Measurements from ENCODE around the gene CPNE7. TPM values are rescaled to one million over a fixed set of nuclear protein-coding genes. Genes with fewer than 3 reads are reported as not detected.

Gene CPNE7
- total and polyA plus RNA-seq, 9 of the 15 experiments (the other 6 are each of a cell fraction or from before 2014, with no cell fraction given), result 0.30 to 73.4 (median 32.7) TPM

DNA sequence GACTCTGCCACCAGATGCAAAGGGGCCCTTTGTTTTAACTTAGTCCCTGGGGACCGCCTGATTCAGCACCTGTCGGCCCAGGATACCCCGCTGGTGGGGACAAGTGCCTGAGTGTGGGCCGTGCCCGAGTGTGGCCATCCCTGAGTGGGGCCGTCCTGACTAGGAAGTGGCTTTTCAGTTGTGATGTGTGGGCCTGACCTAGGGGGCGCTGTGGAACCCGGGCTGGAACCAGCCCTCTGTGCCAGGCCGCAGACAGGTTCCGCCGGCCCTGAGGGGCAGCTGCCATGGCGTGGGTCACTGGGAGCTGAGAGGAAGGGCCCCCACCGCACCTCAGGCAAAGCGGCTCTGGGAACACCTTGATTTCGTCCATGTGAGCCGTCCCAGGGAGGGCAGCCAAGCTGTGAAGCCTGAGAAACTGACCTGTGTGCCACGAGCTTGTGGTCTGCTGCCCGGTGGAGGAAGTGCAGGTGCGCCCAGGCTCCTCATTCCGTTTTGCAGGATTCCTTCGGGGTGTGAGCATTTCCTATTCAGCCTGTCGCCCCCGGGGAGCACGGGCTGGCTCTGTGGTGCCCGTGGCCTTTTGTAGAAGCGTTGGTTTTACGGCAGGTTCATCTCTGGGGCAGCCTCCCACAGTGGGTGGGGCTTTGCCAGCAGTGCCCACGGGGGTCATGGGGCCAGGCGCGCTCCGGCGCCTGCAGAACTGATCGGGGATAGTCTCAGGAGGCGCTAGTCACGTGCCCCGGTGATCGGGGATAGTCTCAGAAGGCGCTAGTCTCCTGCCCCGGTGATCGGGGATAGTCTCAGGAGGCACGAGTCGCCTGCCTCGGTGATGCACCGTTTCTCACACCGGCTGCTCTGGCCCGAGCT lies 9.8 kb upstream of the CPNE7 start (continued):
- TF ChIP-seq LEF1 (IDR thresholded peaks at IDR 0.05), result no peak
- no peak for TF ChIP-seq BCOR (IDR thresholded peaks at IDR 0.05)
- peak; percentile 11; the same call in 1 of the 2 replicates for TF ChIP-seq SUPT5H (IDR thresholded peaks at IDR 0.05)
- TF ChIP-seq, protein P1, sequence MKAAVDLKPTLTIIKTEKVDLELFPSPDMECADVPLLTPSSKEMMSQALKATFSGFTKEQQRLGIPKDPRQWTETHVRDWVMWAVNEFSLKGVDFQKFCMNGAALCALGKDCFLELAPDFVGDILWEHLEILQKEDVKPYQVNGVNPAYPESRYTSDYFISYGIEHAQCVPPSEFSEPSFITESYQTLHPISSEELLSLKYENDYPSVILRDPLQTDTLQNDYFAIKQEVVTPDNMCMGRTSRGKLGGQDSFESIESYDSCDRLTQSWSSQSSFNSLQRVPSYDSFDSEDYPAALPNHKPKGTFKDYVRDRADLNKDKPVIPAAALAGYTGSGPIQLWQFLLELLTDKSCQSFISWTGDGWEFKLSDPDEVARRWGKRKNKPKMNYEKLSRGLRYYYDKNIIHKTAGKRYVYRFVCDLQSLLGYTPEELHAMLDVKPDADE (conservative IDR thresholded peaks at IDR 0.05; ENCODE audit: control insufficient read depth, low read depth, low read length), result no peak
- TF ChIP-seq OTX1 (CRISPR knock-in tag; IDR thresholded peaks at IDR 0.05), result no peak
- TF ChIP-seq NR1H2 (CRISPR knock-in tag; IDR thresholded peaks at IDR 0.05), result no peak
- TF ChIP-seq ZFP1 (CRISPR knock-in tag; IDR thresholded peaks at IDR 0.05), result no peak
- TF ChIP-seq DPF2 (IDR thresholded peaks at IDR 0.05), result no peak
- TF ChIP-seq ZFX (CRISPR knock-in tag; IDR thresholded peaks at IDR 0.05), result peak; percentile 29
- peak; percentile 34; the same call in 1 of the 2 replicates for TF ChIP-seq XRCC5 (IDR thresholded peaks at IDR 0.05; ENCODE audit: low read depth, low read length)
- TF ChIP-seq, protein P2, sequence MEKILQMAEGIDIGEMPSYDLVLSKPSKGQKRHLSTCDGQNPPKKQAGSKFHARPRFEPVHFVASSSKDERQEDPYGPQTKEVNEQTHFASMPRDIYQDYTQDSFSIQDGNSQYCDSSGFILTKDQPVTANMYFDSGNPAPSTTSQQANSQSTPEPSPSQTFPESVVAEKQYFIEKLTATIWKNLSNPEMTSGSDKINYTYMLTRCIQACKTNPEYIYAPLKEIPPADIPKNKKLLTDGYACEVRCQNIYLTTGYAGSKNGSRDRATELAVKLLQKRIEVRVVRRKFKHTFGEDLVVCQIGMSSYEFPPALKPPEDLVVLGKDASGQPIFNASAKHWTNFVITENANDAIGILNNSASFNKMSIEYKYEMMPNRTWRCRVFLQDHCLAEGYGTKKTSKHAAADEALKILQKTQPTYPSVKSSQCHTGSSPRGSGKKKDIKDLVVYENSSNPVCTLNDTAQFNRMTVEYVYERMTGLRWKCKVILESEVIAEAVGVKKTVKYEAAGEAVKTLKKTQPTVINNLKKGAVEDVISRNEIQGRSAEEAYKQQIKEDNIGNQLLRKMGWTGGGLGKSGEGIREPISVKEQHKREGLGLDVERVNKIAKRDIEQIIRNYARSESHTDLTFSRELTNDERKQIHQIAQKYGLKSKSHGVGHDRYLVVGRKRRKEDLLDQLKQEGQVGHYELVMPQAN (IDR thresholded peaks at IDR 0.05; ENCODE audit: borderline replicate concordance), result no peak
- TF ChIP-seq, protein P3, sequence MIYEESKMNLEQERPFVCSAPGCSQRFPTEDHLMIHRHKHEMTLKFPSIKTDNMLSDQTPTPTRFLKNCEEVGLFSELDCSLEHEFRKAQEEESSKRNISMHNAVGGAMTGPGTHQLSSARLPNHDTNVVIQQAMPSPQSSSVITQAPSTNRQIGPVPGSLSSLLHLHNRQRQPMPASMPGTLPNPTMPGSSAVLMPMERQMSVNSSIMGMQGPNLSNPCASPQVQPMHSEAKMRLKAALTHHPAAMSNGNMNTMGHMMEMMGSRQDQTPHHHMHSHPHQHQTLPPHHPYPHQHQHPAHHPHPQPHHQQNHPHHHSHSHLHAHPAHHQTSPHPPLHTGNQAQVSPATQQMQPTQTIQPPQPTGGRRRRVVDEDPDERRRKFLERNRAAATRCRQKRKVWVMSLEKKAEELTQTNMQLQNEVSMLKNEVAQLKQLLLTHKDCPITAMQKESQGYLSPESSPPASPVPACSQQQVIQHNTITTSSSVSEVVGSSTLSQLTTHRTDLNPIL (CRISPR knock-in tag; IDR thresholded peaks at IDR 0.05), result no peak
- TF ChIP-seq ZNF212 (CRISPR knock-in tag; IDR thresholded peaks at IDR 0.05), result 0 out of 2 replicates have a peak, but pooled peaks have one; percentile 47
- peak; percentile 88 for TF ChIP-seq RAD51 (IDR thresholded peaks at IDR 0.05; ENCODE audit: borderline replicate concordance, low read depth)
- no peak for TF ChIP-seq ZC3H8 (IDR thresholded peaks at IDR 0.05)
- TF ChIP-seq POLR3A (IDR thresholded peaks at IDR 0.05; ENCODE audit: borderline replicate concordance, extremely low read depth, insufficient read depth, insufficient read length), result no peak
- no peak for TF ChIP-seq GABPB2 (CRISPR knock-in tag; conservative IDR thresholded peaks at IDR 0.05)
- TF ChIP-seq RNF2 (IDR thresholded peaks at IDR 0.05), result no peak
- TF ChIP-seq STAT5A (IDR thresholded peaks at IDR 0.05; ENCODE audit: borderline replicate concordance, low read length), result no peak
- peak; percentile 34 for TF ChIP-seq CTBP1 (IDR thresholded peaks at IDR 0.05; ENCODE audit: borderline replicate concordance)
- peak; percentile 55 for TF ChIP-seq CBFA2T2 (conservative IDR thresholded peaks at IDR 0.05)
- no peak for TF ChIP-seq KDM2B (CRISPR knock-in tag; IDR thresholded peaks at IDR 0.05)
- 0 out of 2 replicates have a peak, but pooled peaks have one; percentile 30 for TF ChIP-seq GABPB1 (CRISPR knock-in tag; IDR thresholded peaks at IDR 0.05)
- TF ChIP-seq, protein P4, sequence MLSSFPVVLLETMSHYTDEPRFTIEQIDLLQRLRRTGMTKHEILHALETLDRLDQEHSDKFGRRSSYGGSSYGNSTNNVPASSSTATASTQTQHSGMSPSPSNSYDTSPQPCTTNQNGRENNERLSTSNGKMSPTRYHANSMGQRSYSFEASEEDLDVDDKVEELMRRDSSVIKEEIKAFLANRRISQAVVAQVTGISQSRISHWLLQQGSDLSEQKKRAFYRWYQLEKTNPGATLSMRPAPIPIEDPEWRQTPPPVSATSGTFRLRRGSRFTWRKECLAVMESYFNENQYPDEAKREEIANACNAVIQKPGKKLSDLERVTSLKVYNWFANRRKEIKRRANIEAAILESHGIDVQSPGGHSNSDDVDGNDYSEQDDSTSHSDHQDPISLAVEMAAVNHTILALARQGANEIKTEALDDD (IDR thresholded peaks at IDR 0.05), result peak; percentile 88

All from K562 (cell line).